Uterus (tissue), 4 donors: Measurements from ENCODE around the gene BHMT. TPM values are rescaled to one million over a fixed set of nuclear protein-coding genes. Genes with fewer than 3 reads are reported as not detected.

Experiments used
- DNase-seq, 2 donors: peaks; one replicate each; pipeline ENCODE4 v3.0.0-alpha.2; 2019 to 2020
- H3K27ac ChIP-seq, 2 donors: fragments of 200-600 bp; sonication (generic); 1 replicate in 1 of 2; 2 replicates in 1 of 2; pipeline ENCODE4 v1.5.1; 2016 to 2018
- H3K27me3 ChIP-seq, 2 donors: fragments of 200-600 bp; sonication (generic); one replicate each; pipeline ENCODE4 v1.5.1; 2018 to 2019; ENCODE audit warnings: control low read depth in 1 of 2
- H3K36me3 ChIP-seq, 2 donors: fragments of 200-600 bp; sonication (generic); one replicate each; pipeline ENCODE4 v1.5.1; 2019; ENCODE audit warnings: control low read depth in 1 of 2
- H3K4me1 ChIP-seq, 2 donors: fragments of 200-600 bp; sonication (generic); one replicate each; pipeline ENCODE4 v1.5.1; 2018 to 2019; ENCODE audit warnings: control low read depth in 1 of 2
- H3K4me3 ChIP-seq, 2 donors: fragments of 200-600 bp; sonication (generic); 1 replicate in 1 of 2; 2 replicates in 1 of 2; pipeline ENCODE4 v1.5.1; 2018 to 2019; ENCODE audit warnings: mild to moderate bottlenecking in 1 of 2
- H3K9me3 ChIP-seq, 2 donors: fragments of 200-600 bp; sonication (generic); one replicate each; pipeline ENCODE4 v1.5.1; 2019; ENCODE audit warnings: control low read depth in 1 of 2
- CTCF ChIP-seq, 4 experiments: fragments of 200-600 bp in 2 of 4; fragments of 450-650 bp in 2 of 4; sonication (generic) in 2 of 4; IDR thresholded peaks; one replicate each; pipeline ENCODE4 v1.5.1; 2016 to 2019; ENCODE audit warnings: antibody characterized with exemption in 4 of 4, mild to moderate bottlenecking in 2 of 4, moderate library complexity in 1 of 4
- POLR2A ChIP-seq, 2 donors: fragments of 450-650 bp; IDR thresholded peaks; one replicate each; pipeline ENCODE4 v1.6.1; 2016; ENCODE audit warnings: antibody characterized with exemption in 2 of 2, mild to moderate bottlenecking in 1 of 2, moderate library complexity in 1 of 2
- intact Hi-C: fragments of 100-400 bp; cut with DNase I; formaldehyde crosslinking; loops from one replicate; pipeline ENCODE4 v1.15.1; 2023; ENCODE audit warnings: low total_unique reads
- total RNA-seq, 4 donors: library from RNA; depleted of rRNA in 3 of 4; stranded (reverse); fragments of >200 nt in 3 of 4; gene quantifications; one replicate each; pipeline versions ENCODE4 v1.1.0 to v1.2.4, GENCODE V29; 2014 to 2023
- donor health status: DM: yes; HTN: yes; CAD: no.

BHMT gene
- total RNA-seq, 4 donors from 2014 or later = 0.34 to 0.48 TPM; not detected in 2

DNA sequence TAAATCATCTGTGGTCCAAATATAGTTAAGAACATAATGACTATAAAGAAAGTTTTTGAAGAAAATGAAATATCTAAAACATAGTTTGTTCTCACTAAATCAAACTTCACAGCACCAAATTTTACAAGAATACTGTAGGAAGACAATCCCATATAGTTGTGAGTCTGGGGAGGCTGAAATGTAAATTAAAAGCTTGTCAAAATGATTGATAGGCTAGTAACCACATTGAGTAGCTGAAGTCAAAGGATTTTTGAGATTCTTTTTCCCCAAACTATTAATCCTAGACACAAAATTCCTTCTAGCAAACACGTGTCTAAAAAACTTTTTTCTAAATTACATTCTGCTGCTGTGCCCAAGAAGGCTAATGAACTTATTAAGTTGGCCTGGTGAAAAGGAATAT is 13.0 kb downstream of the BHMT start:
- H3K4me1 ChIP-seq = no peaks in the 10 kb centered on the region
- intact Hi-C loops = no loop called here
- H3K27ac ChIP-seq = no peak overlapping the region
- H3K36me3 ChIP-seq = no peaks in the 10 kb centered on the region
- TF ChIP-seq POLR2A (IDR thresholded peaks at IDR 0.05) = no peak
- no peak for TF ChIP-seq CTCF (IDR thresholded peaks at IDR 0.05)
- H3K4me3 ChIP-seq = no peak overlapping the region
- no peak for DNase-seq
- H3K9me3 ChIP-seq = no peaks in the 10 kb centered on the region
- H3K27me3 ChIP-seq = no peaks in the 10 kb centered on the region

GRCh38 chr5:79130781-79131180 is 19.2 kb downstream of the BHMT start:
- Histone ChIP-seq H3K27ac (no peak overlapping the region), H3K9me3 (no peaks in the 10 kb centered on the region), H3K4me3 (no peak overlapping the region), H3K27me3 (no peaks in the 10 kb centered on the region), H3K4me1 (no peaks in the 10 kb centered on the region), H3K36me3 (no peaks in the 10 kb centered on the region)
- intact Hi-C loops = no loop called here
- DNase-seq = no peak
- TF ChIP-seq POLR2A (IDR thresholded peaks at IDR 0.05) (no peak), CTCF (IDR thresholded peaks at IDR 0.05) (no peak)

DNA sequence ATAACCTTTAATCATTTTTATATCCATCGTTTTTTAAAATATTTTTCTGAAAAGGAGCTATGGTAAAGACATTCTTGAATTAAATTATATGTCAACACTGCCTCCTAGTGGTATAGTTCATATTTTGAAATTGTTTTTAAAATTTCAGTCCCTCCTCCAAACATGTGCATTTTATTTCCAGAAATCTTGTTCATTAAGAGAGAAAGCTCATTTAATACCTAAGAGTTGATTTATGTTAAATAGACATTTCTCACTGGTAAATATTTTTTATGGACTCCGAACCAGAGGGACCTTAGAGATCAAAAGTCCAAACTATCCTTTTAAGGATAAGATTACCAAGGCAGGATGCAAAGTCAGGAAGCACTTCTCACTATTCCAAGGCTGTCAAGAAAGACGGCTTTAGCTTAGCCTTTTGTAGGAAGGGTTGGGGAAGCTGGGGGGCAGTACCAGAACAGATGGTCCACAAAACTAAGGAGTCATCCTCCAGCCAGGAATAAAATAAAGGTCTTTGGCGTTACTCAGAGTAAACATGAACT is 21.6 kb downstream of the BHMT start:
- no peaks in the 10 kb centered on the region for H3K27me3 ChIP-seq
- H3K4me1 ChIP-seq = no peaks in the 10 kb centered on the region
- peak; percentile 31 to 60 (median 52) for TF ChIP-seq CTCF (IDR thresholded peaks at IDR 0.05)
- TF ChIP-seq POLR2A (IDR thresholded peaks at IDR 0.05) = no peak
- H3K4me3 ChIP-seq = peak overlapping the region; percentile 13 to 25
- no peaks in the 10 kb centered on the region for H3K36me3 ChIP-seq
- peak overlapping the region; percentile 81 to 95 for H3K27ac ChIP-seq
- intact Hi-C loops = no loop called here
- no peak for DNase-seq
- H3K9me3 ChIP-seq = no peaks in the 10 kb centered on the region

DNA sequence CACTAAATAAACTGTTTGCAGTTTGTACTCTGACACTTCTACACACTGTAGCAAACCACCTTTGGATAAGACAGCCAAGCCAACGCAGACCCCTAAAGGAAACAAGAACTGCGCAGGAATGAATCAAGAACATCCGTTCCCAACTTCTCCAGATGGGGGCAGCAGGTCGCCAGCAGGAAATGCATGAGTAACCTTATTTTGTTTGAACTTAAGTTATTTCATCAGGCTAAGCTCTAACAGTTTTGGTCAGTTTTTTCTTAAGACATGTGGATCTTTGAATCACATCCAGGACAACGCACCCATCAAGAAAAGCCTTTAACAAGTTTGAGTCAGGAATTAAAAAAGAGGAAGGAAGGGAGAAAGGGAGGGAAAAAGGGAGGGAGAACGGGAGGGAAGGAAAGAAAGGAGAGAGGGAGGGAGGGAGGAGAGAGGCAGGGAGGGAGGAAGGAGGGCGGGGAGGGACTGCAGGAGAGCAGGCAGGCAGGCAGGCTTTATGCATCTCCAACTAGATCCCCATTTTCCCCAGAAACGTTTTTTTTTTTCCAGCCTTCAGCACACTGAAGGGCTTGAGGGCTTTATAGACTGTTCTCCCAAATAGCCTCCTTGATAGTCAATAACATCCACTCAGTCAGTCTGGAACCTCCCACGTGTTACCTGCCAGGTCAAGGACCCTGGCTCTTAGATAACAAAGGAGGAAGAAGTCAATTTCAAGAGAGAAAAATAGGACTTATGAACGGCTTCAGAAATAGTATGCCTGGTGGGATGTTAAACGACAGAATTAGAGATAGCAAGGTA is 22.2 kb downstream of the BHMT start:
- TF ChIP-seq CTCF (IDR thresholded peaks at IDR 0.05) (peak; percentile 56 to 79 (median 68)), POLR2A (IDR thresholded peaks at IDR 0.05) (no peak)
- Histone ChIP-seq H3K4me1 (no peaks in the 10 kb centered on the region), H3K27ac (peak overlapping the region; percentile 81 to 95), H3K27me3 (no peaks in the 10 kb centered on the region), H3K36me3 (no peaks in the 10 kb centered on the region), H3K9me3 (no peaks in the 10 kb centered on the region), H3K4me3 (peak overlapping the region; percentile 13 to 25)
- peak; percentile 76 to 81 for DNase-seq
- intact Hi-C loops = no loop called here

GRCh38 chr5:79135790-79136553 is 24.4 kb downstream of the BHMT start:
- no peaks in the 10 kb centered on the region for H3K9me3 ChIP-seq
- no peak overlapping the region for H3K4me3 ChIP-seq
- TF ChIP-seq POLR2A (IDR thresholded peaks at IDR 0.05) (no peak), CTCF (IDR thresholded peaks at IDR 0.05) (no peak)
- H3K27me3 ChIP-seq = no peaks in the 10 kb centered on the region
- no peaks in the 10 kb centered on the region for H3K36me3 ChIP-seq
- no peak for DNase-seq
- intact Hi-C loops = no loop called here
- no peak overlapping the region for H3K27ac ChIP-seq
- H3K4me1 ChIP-seq = no peaks in the 10 kb centered on the region
